KG1 (cell line): Measurements from ENCODE around the gene FBXL7.

ENCODE experiments used
- DNase-seq: peaks from one replicate; lab custom pipeline; 2025; lab: John Stamatoyannopoulos, UW

The FBXL7 gene

DNA sequence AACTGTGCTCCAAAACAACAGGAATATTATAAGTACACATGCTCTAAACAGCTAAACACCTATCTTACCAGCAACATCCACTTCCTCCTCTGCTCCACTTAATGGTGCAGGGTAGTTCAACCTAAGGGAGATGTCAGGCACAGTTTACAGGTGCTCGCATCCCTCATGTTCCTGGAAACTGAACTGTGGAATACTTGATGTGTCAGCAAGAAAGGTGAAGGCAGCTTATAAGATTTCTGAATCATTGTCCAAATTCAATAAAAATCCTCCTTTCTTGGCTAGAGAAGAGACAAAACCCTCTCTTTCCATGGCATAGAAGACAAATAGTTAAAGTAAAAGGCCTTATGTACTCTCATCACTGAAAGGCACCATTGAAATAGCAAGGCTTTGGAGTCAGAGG is 272.2 kb downstream of the FBXL7 start:
- DNase-seq, result no peak

DNA sequence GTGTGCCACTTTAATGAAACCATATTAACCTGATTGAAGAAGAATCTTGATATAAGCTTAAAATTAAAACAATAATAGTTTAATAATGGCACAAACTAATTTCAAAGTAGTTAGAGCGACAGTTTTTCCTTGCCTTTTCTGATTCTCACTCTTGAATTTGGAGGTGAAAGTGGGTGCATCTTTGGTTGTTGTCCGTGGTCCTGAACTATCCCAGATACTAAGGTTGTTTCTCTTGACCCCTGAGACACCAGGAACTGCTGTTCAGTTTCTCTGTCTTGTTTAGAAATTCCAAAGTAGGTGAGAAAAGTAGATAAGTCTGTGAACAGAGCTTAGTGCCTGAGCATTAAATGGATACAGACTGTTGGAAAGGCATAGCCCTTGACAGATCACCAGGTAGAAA is 274.7 kb downstream of the FBXL7 start:
- no peak for DNase-seq

DNA sequence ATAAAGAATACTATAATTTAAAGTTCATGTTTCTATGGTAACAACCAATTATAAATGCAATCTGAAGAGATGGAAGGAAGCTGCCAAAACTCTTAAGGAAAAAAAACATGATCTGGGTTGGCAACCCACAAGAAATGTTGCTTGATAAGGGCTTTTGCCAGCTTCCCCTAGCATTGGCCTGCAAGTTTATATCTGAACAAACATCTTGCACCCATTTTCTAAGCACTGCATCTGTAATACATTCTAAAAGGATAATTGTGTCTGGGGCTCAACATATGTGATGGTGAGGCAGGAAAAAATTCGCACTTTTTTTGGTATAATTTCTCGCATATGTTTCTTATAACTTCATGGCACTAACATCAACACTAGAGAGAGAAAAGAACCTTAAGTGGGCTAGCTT is 276.4 kb downstream of the FBXL7 start:
- DNase-seq, result no peak

DNA sequence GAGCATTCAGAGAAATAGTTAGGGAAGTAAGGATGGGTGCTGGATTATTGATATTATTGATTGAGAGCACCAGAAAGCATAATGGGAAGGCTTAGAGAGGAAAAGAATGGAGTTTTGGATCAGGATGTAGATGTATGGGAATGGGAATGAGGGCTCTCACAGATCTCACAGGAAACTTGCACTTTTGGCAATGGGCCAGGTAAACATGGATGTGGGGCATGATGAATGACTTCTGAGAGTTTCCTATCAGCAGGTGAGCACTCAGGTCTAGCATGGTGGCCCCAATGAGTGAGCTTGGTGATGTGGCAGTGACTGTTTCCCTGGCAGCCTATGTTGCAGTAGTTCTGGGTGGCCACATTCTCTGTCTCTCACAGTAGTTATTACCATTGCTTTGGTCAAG is 283.8 kb downstream of the FBXL7 start:
- no peak for DNase-seq

DNA sequence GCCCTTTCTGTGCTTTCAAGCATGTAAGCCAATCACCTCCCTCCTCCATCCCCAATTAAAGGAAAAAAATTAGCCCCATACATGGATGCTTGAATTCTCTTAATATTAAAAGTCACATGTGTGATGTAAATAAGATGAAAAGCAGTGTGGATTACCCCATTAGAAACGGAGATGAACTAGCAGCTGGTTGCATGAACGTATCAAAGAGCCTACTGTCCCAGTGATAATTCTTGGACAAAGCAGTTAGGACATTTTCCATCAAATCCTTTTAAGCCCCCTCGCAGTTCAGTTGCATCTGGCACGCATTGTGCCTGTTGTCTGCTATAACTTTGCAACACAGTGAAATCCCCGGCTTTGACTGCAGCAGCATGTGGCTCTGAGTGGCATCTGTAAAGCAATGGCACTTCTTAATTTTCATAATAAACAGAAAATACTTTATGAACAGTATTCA is 285.6 kb downstream of the FBXL7 start:
- DNase-seq, result no peak

DNA sequence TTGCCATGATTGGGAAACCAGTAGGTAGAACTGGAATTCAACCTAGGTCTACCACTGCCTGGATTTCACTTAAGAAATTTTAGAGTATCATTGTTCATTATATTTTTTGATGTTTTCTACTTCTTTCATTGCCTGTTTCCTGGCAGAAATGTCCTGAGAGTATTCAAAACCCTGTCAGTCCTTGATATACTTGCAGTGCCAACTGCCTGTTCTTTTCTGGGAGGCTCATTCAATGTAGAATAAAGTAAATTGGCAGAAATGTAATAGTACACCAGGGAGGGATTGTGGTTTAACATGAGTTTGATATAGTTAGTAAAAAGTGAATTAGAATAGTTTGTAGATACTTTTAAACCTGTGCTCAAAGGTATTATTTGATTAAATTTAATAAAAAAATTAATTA is 286.3 kb downstream of the FBXL7 start:
- DNase-seq, result no peak

DNA sequence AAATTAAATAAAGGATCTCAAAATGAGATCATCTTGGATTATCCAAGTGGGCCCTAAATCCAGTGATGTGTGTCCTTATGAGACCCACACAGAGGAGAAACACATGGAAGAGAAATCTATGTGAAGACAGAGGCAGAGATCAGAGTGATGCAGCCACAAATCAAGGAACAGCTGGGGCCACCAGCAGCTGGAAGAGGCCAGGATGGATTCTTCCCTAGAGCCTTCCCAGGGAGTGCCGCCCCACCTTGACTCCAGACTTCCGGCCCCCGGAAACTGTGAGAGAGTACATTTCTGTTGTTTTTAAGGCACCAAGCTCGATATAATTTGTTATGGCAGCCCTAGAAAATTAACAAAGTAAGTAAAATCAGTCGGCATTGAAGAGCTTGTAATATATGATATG is 286.9 kb downstream of the FBXL7 start:
- DNase-seq, result no peak

DNA sequence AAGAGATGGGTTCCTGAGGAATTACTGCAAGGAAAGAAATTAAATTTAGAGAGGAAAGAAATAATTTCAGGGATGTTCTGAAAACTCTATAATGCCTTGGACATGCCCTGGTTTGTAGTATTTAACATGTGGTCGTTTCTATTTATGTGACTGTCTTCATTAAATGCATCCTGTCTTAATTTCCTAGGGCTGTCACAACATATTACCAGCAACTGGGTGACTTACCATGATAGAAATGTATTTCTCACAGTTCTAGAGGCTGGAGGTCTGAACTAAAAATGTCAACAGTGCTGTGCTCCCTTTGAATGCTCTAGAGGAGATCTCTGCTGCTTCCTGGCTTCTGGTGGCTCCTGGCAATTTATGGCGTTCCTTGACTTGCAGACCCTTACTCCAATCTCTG is 287.7 kb downstream of the FBXL7 start:
- DNase-seq, result no peak

DNA sequence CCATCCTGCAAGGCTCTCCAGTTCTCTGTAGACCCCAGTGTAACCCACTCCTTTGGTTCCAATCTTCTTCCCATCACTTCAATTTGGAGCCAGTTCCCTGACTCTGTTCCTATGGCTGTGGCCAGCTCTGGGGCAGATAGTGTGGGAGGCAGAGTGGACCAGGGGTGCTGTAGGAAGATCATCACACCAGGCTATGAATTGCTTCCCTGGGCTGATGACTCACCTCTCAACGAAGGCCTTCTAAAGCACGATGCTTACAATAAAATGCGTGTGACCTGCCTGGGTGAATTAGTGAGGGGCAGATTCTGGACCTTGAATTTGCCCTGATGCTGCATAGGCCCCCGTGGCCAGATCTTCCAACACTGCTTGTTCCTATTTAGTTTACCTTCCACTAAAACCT is 289.7 kb downstream of the FBXL7 start:
- no peak for DNase-seq

DNA sequence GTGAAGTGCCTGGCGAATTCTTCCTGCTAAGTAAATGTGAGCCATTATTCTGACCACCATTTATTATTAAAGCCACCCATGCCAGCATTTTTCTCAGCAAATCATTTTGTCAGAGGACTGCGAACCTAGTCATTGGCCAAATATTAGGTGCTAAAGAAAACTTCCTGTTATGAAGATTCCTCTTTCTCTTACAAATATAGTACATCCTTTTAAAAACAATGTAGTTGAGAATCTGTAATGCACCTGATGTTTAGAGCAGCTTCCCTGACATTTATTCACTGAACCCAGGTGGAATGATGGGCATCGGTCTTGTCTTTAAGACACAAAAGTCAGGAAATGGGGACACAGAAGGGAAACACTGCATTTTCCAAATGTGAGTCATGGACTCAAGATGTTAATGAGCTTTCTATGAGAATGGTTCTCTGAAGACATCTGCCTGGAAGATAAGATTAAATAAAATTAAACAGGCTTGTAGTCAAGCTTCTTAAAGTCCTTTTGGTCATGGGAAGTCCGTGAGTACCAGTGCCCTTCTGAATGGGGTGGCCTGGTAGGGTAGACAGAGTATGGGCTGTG is 290.6 kb downstream of the FBXL7 start:
- no peak for DNase-seq

DNA sequence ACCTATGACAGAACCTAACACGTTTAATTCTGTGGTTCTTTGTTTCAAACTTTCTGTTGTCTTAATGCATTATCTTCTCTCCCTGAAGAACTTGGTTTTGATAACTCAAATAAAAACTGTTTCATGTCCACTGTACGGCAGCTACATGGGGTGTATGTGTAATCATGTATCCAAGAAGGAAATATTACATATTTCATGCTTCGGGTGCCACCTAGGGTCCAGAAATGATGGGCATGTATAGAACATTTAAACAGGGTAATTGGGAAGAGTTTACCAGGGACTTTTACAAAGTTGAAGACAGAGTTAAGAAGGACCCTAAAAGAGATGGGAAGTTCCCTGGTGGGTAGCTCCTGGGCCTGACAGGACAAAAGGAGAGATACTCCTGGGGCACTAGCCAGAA is 291.3 kb downstream of the FBXL7 start:
- DNase-seq, result no peak

DNA sequence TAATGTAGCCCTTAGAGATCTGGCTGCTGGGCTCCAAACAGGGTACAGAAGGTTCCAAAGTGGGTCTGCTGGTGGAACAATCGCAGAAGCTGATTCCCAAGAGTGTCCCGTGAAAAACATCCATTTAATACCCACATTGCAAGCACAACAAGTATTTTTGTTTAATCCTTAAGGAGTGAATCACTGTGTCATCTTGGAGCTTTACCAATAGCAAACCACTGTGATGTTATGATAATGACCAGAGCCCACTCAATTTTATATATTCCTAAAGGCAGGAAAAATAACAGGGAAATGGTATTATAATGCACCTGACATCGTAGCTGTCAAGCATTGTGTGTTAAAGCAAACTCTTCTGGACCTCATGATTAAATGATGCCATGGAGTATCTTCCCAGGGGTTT is 291.9 kb downstream of the FBXL7 start:
- no peak for DNase-seq

DNA sequence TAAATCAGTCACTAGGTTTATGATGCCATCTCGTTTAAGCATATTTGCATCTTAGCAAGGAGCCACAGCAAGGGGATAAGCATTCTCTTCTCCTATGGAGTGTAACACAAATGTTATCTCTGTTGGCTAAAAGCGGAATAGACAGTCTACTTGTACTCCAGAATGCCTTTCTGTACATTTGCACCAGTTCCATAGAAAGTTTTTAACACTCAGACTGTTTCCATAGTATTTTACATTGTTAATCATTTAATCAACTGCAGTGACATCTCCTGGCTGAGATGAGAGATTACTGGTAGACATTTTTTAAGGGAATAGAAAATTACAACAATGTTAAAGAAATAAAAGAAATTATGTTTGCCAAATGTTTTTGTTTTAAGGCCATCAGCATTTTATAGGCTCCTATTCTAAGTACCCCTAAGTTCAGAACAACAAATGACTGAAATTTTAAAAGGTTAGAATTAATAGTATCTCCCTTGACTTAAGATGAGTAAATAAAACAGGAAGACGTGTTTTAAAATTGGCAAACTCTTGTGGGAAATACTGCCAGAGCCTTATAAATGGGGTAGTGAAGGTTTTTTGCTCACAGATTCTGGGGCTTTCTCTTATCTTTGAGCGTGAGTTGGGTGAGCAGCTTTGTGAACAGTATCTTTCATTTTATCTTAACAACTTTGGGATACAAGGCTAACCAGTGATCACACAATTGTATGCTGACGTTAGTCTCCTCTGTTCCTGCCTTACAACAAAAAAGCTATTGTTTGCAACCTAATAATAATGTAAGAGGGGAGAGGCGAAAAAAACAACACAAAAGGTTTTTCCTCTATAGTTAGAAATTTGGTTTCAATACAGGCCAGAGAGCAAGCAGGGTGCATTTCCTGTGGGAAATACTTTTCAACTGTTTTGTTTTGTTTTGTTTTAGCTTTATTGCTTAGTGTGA is 294.3 kb downstream of the FBXL7 start:
- DNase-seq, result no peak

DNA sequence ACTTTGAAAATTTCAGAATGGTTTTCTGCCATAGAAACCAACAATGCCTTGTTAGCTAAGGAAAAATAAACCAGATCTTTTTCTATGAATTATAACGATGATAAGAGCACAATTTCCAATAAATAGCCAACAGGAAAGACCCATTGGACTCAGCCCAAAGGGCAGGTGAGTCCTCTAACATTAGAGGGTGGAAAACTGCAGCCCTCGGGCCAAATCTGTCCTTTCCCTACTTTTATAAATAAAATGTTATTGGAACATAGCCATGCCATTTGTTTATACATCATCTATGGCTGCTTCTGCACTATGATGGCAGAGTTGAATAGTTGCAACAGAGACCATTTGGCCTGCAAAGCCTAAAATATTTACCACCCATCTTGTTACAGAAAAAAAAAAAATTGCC is 296.1 kb downstream of the FBXL7 start:
- no peak for DNase-seq

DNA sequence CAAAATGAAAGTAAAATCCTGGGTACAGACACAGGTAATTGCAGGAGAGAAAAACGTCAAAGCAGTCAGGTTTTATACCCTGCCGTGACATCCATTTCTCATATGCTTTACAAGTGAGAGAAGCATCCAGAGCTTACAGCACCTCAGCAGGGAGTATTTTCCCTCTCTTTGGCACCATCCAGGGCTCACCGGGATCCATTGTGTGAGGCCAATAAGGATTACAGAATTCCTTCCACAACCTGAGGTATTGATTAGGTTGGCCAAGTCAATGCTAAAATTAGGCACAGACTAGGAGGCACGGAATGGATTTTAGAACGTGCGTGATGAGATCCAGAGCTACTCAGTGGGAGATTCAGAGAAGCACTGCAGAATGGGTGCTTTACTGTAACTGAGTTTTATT is 296.6 kb downstream of the FBXL7 start:
- no peak for DNase-seq

DNA sequence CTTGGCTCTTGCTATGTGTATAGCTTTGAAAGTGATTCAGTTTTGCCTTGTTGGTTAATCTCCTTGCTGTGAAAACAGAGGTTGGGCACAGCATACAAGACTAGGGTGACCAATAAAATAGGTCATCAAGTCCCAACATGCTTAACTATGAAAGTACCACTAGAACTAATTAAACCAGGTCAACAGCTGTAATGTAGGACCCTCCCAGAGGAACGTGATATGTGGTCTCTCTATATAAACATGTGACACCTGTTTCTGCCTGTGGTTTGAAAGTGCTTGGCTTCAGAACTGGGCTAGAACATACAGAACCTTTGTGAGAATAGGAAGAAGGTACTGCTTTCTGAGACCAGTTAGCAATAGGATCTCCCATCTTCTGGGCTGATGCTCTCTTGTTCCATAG is 297.1 kb downstream of the FBXL7 start:
- no peak for DNase-seq

DNA sequence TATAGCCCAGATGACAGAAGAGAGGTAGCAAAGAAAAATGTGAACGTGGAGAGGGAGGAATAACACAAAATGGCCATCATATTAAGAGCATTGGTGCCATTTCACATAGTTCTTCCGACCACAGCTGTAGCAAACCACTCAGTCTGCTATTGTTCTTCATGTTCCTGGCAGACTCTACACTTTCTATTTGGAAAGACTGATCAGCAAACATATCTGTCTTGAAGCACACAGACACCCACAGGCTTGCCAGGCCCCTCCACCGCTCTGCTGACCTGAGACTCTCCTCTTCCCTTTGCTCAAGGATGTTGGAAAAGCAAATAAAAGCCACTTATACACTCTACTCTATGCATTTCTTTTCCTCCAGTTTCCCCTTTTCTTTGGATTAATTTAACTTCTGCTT is 298.0 kb downstream of the FBXL7 start:
- DNase-seq, result no peak

DNA sequence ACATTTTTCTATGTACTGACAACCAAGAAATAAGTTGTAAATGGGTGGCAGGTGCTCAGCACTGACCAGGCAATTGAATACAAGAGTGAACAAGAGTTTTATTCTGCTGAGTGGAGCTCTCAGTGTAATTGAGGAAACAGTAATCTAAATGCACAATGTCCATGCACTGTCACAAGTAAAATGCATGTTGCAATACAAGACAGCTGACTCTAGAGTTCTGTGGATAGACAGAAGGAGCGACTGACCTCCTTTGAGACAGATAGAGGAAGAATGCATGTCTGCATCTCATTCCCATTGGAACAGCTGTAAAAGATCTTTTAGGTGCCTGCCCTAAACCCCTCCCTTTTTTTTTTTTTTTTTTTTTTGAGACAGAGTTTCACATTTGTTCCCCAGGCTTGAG is 299.0 kb downstream of the FBXL7 start:
- no peak for DNase-seq

DNA sequence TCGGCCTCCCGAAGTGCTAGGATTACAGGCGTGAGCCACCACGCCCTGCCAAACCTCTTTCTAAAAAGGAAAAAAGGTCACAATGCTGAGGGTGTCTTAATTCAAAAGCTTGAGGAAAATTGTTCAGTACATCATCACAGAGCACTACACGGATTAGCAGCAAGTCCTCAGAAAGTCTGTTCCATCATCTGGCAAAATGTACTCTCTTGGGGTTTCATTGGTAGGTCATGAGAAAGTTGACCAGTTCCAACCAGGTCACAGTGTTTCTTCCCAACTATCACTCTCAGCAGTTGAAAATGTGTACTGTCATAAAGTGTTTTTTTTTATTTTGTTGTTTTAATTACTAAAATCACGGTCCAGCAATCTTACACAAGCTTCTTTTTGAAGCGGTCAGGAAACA is 299.6 kb downstream of the FBXL7 start:
- no peak for DNase-seq

DNA sequence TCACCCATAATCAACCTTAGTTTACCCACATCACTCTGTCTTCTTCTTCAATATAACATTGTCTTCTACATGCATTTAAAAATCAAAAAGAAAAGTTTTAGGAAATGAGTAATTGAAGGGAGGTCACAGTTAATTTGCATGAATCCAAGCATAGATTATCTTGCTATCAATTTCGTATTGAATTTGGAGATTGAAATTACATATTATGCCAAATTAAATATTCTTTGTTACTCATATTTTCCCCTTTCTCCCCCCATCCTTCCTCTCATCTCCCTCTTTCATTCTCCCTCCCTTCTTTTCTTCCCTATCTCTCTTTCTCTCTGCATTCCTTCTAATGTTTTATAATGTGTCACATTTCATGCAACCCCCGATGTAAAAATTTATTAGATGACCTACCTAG is 303.3 kb downstream of the FBXL7 start:
- DNase-seq, result no peak

DNA sequence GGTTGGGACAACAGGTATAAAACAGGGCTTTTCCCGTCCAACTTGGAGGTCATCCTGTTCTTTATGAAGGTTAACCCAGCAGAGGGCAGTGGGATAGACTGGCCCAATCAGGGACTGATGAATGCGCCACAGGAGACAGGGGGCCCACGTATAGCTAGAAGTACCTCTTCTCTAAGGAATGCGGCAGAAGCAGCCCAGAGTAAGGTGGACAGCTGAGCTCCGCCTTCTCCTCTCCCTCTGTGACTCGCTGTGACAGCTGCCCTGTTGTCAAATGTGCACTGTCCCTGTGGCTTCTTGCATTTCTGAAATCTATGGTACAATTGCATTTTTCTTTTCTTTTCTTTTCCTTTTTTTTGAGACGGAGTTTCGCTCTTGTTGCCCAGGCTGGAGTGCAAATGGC is 306.6 kb downstream of the FBXL7 start:
- DNase-seq, result no peak

DNA sequence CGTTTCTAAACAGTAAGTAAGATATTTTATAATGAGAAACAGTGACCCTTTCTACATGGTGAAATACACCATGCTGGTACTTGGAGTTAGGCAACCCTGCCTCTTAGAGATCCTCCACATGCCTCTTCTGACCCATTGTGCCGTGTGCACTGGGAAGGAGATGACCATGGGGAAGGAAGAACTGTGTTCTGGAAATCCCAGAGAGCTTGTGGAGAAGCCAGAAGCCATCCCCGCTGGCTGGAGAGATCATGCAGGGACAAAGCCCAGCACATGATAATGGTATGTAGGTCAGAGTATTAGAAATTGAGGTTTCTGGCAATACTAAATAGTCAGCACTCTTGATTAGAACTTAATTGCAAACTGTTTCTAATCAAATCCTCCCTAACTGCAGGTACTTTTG is 307.3 kb downstream of the FBXL7 start:
- DNase-seq, result no peak

DNA sequence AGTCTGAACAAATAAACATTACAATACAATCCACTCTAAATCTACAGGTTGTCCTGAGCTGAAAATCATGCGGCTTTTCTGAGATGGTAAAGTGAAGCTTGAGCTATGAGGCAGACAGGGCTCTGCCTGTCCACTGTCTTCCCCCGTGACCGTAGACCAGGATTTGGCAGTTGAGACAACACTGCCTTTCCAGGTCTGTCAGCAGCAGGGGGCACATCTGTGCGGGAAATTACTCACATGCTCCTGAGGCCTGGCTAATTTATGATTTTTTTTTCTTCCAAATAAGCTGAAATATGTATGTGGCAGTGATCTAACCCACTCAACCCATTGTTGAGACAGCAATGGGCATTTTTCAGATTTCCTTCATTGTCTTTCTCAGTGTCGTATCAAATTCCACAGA is 307.9 kb downstream of the FBXL7 start:
- DNase-seq, result no peak

DNA sequence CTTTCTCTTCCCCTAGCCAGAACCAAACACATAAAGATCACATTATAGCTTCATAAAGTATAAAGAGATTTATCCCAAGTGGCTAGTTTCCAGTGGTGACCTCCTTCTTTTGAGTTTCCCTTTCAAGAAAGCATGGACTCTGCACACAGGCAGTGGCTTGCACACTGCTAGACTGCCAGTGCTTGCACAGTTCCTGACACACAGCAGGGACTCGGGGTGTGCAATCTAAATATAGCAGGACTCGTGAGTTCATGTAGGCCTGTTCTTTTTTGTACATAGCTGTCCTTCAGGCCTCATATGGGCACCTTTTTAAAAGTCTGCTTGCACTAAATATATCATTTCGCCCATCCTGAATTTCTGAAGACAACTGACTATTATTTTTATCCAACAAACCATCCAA is 308.6 kb downstream of the FBXL7 start:
- DNase-seq, result no peak
